Heart right ventricle (tissue), 16 donors: ENCODE data around the gene CYP4F12. TPM values are rescaled to one million over a fixed set of nuclear protein-coding genes. Genes with fewer than 3 reads are reported as not detected.

ENCODE experiments used
- ATAC-seq, 8 donors: fragments of 200-7000 bp; cut with Tn5 transposase; one replicate each; pipeline ENCODE4 v1.9.1; 2020; ENCODE audit warnings: mild to moderate bottlenecking in 8 of 8, moderate library complexity in 8 of 8, moderate number of reproducible peaks in 1 of 8
- DNase-seq, 2 donors: peaks; one replicate each; pipeline ENCODE4 v3.0.0-alpha.2; 2020
- H3K27ac ChIP-seq, 10 donors: fragments of 200-600 bp; sonication (generic) in 2 of 10; one replicate each; pipeline versions ENCODE4 v1.5.0 to v1.8.0; 2020 to 2022; ENCODE audit warnings: mild to moderate bottlenecking in 3 of 10
- H3K27me3 ChIP-seq, 7 donors: fragments of 200-600 bp; one replicate each; pipeline ENCODE4 v1.8.0; 2021 to 2022; ENCODE audit warnings: mild to moderate bottlenecking in 2 of 7
- H3K36me3 ChIP-seq, 9 donors: fragments of 200-600 bp; sonication (generic) in 1 of 9; one replicate each; pipeline versions ENCODE4 v1.5.0 to v1.8.0; 2020 to 2022; ENCODE audit warnings: mild to moderate bottlenecking in 2 of 9
- H3K4me1 ChIP-seq, 9 donors: fragments of 200-600 bp; sonication (generic) in 1 of 9; one replicate each; pipeline versions ENCODE4 v1.5.0 to v1.8.0; 2020 to 2022; ENCODE audit warnings: mild to moderate bottlenecking in 4 of 9
- H3K4me3 ChIP-seq, 10 donors: fragments of 200-600 bp; sonication (generic) in 2 of 10; one replicate each; pipeline versions ENCODE4 v1.5.0 to v1.8.0; 2020 to 2022; ENCODE audit warnings: mild to moderate bottlenecking in 7 of 10, moderate library complexity in 2 of 10
- H3K9me3 ChIP-seq, 11 donors: fragments of 200-600 bp in 10 of 11; sonication (generic) in 2 of 11; one replicate each; pipeline versions ENCODE4 v1.5.0 to v1.8.0; 2013 to 2022; ENCODE audit warnings: mild to moderate bottlenecking in 2 of 11, control low read depth in 1 of 11, moderate library complexity in 1 of 11
- WGBS, 2 donors: extraction: QIAGEN DNeasy Blood & Tissue Kit; methylation state at CpG; one replicate each; pipeline ENCODE4 v1.1.7; 2013; ENCODE audit warnings: inconsistent platforms in 1 of 2; 5-methylcytosine and 5-hydroxymethylcytosine counted together
- intact Hi-C, 10 donors: fragments of 100-400 bp; cut with DNase I; formaldehyde crosslinking; loops; one replicate each; pipeline versions ENCODE4 v1.11.1 to v1.14.2; 2022
- long read RNA-seq, 3 donors: library from polyadenylated mRNA; unstranded; transcript quantifications; one replicate each; pipeline ENCODE4 v2.0.0, GENCODE V29; 2020 to 2021
- polyA plus RNA-seq, 2 donors: library from polyadenylated mRNA; stranded (reverse); fragments of 200-250 nt; gene quantifications; one replicate each; pipeline ENCODE4 v1.2.3, GENCODE V29; 2013
- total RNA-seq, 10 donors: library from RNA; stranded (reverse); fragmentation: NEBNext Ultra II Directional in 3 of 10; extraction: Animal tissue kit (Norgen Biotek cat#: 25700) in 3 of 10; gene quantifications; one replicate each; pipeline versions ENCODE4 v1.2.1 to v1.2.4, GENCODE V29; 2021 to 2023
- TF ChIP-seq, protein P1 (sequence below), 9 donors: fragments of 200-600 bp; sonication (generic) in 2 of 9; IDR thresholded peaks; one replicate each; pipeline versions ENCODE4 v1.5.0 to v1.8.0; 2021 to 2022; ENCODE audit warnings: antibody characterized with exemption in 9 of 9, mild to moderate bottlenecking in 5 of 9, moderate library complexity in 1 of 9
- donor health status: Arrhythmogenic right ventricular cardiomyopathy.
- donor health status: ischemic (EF 13 %, LVEDD 7.1; RV severe dilation, severe dysfunction).
- donor health status: healthy with polysubstance abuse.
- donor health status: DM: no; HTN: yes; CAD: no.
- donor health status: DM: no; HTN: no; CAD: no.
- donor health status: ischemic (EF 25% LVEDD 6.9; RV normal size, moderate dysfunction).
- donor health status: ischemic (EF 25% LVEDD 5.7; RV mildly dilated, moderate dysfunction).
- donor health status: healthy.
- donor health status: DM: yes; HTN: yes; CAD: no.
- donor health status: Ischemic cardiomyopathy.
- donor health status: ischemic (EF 35%, LVEDD 5.7; RV mildly dilated, moderate dysfunction).
- donor health status: nonischemic (EF 11% LVEDD 7.7; RV severe dilation, severe dysfunction).
- donor health status: DM: yes; HTN: yes; CAD: no.
- donor health status: PGD.
- donor health status: ischemic (EF 29% LVEDD 5.4; RV normal size, mild dysfunction).
- donor health status: nonischemic (EF 23%, LVEDD 6.1; RV moderate dilation, normal function).

The CYP4F12 gene
- total RNA-seq: 1 to 10 TPM in 9 of 10 donors, under 1 TPM in 1; 0.92 to 6.8 (median 2.7) TPM
- 10 to 100 TPM in 1 of 2 donors, 1 to 10 TPM in 1; 1.7 to 17.3 TPM for polyA plus RNA-seq
- long read RNA-seq, donor 1, partial matches to known transcripts: 1 of 7 reads
- long read RNA-seq, donor 1, other reads (novel, unspliced or antisense): 5 of 7 reads
- long read RNA-seq, donor 2, partial matches to known transcripts: 2 of 17 reads
- long read RNA-seq, donor 2, other reads (novel, unspliced or antisense): 14 of 17 reads
- long read RNA-seq, donor 3, partial matches to known transcripts: 0 of 2 reads
- long read RNA-seq, donor 3, other reads (novel, unspliced or antisense): 2 of 2 reads

GRCh38 chr19:15672580-15673175, at the start of gene CYP4F12:
TSS of gene CYP4F12 (plus strand) at chr19:15673087. CDS start at chr19:15673530, 443 bp downstream.
- ATAC-seq (peak; percentile 95 to 100 (median 98)), DNase-seq (peak; percentile 88 to 92)
- no peaks in the 10 kb centered on the region for H3K9me3 ChIP-seq
- H3K27ac ChIP-seq: peak within 1 kb of the TSS in 9 of 10 donors; percentile 20 to 78 (median 56)
- TF ChIP-seq, protein P1, sequence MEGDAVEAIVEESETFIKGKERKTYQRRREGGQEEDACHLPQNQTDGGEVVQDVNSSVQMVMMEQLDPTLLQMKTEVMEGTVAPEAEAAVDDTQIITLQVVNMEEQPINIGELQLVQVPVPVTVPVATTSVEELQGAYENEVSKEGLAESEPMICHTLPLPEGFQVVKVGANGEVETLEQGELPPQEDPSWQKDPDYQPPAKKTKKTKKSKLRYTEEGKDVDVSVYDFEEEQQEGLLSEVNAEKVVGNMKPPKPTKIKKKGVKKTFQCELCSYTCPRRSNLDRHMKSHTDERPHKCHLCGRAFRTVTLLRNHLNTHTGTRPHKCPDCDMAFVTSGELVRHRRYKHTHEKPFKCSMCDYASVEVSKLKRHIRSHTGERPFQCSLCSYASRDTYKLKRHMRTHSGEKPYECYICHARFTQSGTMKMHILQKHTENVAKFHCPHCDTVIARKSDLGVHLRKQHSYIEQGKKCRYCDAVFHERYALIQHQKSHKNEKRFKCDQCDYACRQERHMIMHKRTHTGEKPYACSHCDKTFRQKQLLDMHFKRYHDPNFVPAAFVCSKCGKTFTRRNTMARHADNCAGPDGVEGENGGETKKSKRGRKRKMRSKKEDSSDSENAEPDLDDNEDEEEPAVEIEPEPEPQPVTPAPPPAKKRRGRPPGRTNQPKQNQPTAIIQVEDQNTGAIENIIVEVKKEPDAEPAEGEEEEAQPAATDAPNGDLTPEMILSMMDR (IDR thresholded peaks at IDR 0.05): no peak
- H3K4me1 ChIP-seq: peaks cover 0 to 15% (median 10%) of the 10 kb centered on the region in 9 donors
- H3K36me3 ChIP-seq: no peaks in the 10 kb centered on the region
- intact Hi-C loops: loop anchor here in 2 of 10 donors (5.0 to 10.0 kb wide), 2 partner anchors 102 to 165 kb away; no protein-coding TSS in a partner anchor
- WGBS, 2 donors: 14 to 26% methylated on average over 6 of the region's 6 CpGs
- H3K27me3 ChIP-seq: peaks cover 0 to 13% (median 0%) of the 10 kb centered on the region in 7 donors
- H3K4me3 ChIP-seq: peak within 1 kb of the TSS in 8 of 10 donors; percentile 3 to 40 (median 25)

GRCh38 chr19:15623711-15624318, 49.1 kb upstream of the CYP4F12 start:
- DNase-seq (no peak), ATAC-seq (no peak)
- TF ChIP-seq, protein P1 (IDR thresholded peaks at IDR 0.05): no peak
- Histone ChIP-seq H3K4me3 (no peak overlapping the region), H3K4me1 (no peaks in the 10 kb centered on the region), H3K27me3 (peaks cover 0 to 64% (median 26%) of the 10 kb centered on the region in 7 donors), H3K36me3 (no peaks in the 10 kb centered on the region), H3K9me3 (peaks cover 0 to 7% (median 0%) of the 10 kb centered on the region in 11 donors), H3K27ac (no peak overlapping the region)
- intact Hi-C loops: loop anchor here in 3 of 10 donors (10.0 kb wide), 3 partner anchors 241 to 561 kb away; partner anchors contain the start of gene FAM32A (in 2 of the 3)
- WGBS, 2 donors: 6 to 10% methylated on average over 9 of the region's 9 CpGs

- Histone ChIP-seq H3K9me3 (no peaks in the 10 kb centered on the region), H3K36me3 (no peaks in the 10 kb centered on the region), H3K27me3 (peaks cover 0 to 72% (median 25%) of the 10 kb centered on the region in 7 donors), H3K27ac (no peak overlapping the region), H3K4me3 (no peak overlapping the region), H3K4me1 (peaks cover 0 to 8% (median 0%) of the 10 kb centered on the region in 9 donors)
- WGBS, 2 donors: 55 to 58% methylated on average over 22 of the region's 22 CpGs
- DNase-seq (no peak), ATAC-seq (no peak)
- intact Hi-C loops: loop anchor here (1.0 to 10.0 kb wide), 12 partner anchors 182 to 556 kb away; partner anchors contain the start of gene FAM32A (in 2 of the 10)
- TF ChIP-seq, protein P1 (IDR thresholded peaks at IDR 0.05): no peak
These were observed 44.5 kb upstream of the CYP4F12 start for GRCh38 chr19:15628236-15629002.
